ENCODE measurements around the gene NRG2. TPM values are rescaled to one million over a fixed set of nuclear protein-coding genes. Genes with fewer than 3 reads are reported as not detected.

The NRG2 gene
- total RNA-seq, 1 experiment from 2014 or later, result 0.91 TPM

DNA sequence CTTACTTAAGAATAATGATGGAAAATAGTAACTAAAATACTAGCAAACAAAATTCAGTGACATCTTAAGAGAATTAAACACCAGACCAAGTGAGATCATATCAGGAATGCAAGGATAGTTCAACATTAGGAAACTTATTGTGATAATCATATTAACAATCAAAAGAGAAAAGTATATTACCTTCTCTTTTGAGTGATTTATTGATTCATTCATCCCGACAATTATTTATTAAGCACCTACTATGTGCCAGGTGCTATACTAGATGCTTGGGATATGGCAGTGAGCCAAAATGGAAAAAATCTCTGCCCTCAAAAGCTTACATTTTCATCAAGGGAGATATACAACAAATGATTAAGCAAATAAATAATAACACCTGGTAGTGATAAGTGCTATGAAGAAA lies 47.2 kb upstream of the NRG2 start:
- DNase-seq (ENCODE audit: low read depth, low spot score) (no peak), ATAC-seq (no peak)
- no peaks in the 10 kb centered on the region for H3K27me3 ChIP-seq (ENCODE audit: insufficient read depth, low read length)
- ChIA-PET POLR2A (no interaction called here), CTCF (no interaction called here), RAD21 (ENCODE audit: low non-redundant PET in 1 of 2, low total read pairs in 2 of 2, uncharacterized antibody in 2 of 2, unreplicated experiment in 2 of 2) (no interaction called here)
- intact Hi-C loops (cut with micrococcal nuclease), result loop anchor here (2.0 kb wide), 1 partner anchor 17 kb away; no protein-coding TSS in a partner anchor
- H3K4me1 ChIP-seq (ENCODE audit: control insufficient read depth in 1 of 2, insufficient read depth in 2 of 2, low read length in 2 of 2), result no peaks in the 10 kb centered on the region
- no peak overlapping the region for H3K9ac ChIP-seq (ENCODE audit: low read length)
- no peak overlapping the region for H2AFZ ChIP-seq (ENCODE audit: low read depth, low read length, poor library complexity, severe bottlenecking)
- H3K4me3 ChIP-seq (replicated peaks in 1 of 2; ENCODE audit: low read depth in 1 of 2, low read length in 2 of 2), result no peak overlapping the region
- H3K27ac ChIP-seq (ENCODE audit: low read depth, low read length), result no peak overlapping the region
- H3K9me3 ChIP-seq (ENCODE audit: control insufficient read depth in 1 of 2, insufficient read depth in 1 of 2, low read depth in 1 of 2, low read length in 2 of 2), result peaks cover 0 to 13% of the 10 kb centered on the region in 2 experiments; a peak in 1 of 4 replicates
- H3K36me3 ChIP-seq (ENCODE audit: control insufficient read depth in 1 of 2, insufficient read depth in 2 of 2, low read length in 2 of 2), result no peaks in the 10 kb centered on the region
- BruUV-seq (replicated peaks), result no TSS peak
- no peaks in the 10 kb centered on the region for H3K79me2 ChIP-seq (ENCODE audit: insufficient read depth, low read length)
- H3K4me2 ChIP-seq (ENCODE audit: low read length), result no peak overlapping the region
- H4K20me1 ChIP-seq (ENCODE audit: insufficient read depth), result no peaks in the 10 kb centered on the region
- no peaks in the 10 kb centered on the region for H3K9me2 ChIP-seq (ENCODE audit: insufficient read depth)
- TF ChIP-seq, protein P1, sequence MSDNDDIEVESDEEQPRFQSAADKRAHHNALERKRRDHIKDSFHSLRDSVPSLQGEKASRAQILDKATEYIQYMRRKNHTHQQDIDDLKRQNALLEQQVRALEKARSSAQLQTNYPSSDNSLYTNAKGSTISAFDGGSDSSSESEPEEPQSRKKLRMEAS (IDR thresholded peaks at IDR 0.05), result no peak
- TF ChIP-seq, protein P2, sequence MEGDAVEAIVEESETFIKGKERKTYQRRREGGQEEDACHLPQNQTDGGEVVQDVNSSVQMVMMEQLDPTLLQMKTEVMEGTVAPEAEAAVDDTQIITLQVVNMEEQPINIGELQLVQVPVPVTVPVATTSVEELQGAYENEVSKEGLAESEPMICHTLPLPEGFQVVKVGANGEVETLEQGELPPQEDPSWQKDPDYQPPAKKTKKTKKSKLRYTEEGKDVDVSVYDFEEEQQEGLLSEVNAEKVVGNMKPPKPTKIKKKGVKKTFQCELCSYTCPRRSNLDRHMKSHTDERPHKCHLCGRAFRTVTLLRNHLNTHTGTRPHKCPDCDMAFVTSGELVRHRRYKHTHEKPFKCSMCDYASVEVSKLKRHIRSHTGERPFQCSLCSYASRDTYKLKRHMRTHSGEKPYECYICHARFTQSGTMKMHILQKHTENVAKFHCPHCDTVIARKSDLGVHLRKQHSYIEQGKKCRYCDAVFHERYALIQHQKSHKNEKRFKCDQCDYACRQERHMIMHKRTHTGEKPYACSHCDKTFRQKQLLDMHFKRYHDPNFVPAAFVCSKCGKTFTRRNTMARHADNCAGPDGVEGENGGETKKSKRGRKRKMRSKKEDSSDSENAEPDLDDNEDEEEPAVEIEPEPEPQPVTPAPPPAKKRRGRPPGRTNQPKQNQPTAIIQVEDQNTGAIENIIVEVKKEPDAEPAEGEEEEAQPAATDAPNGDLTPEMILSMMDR (IDR thresholded peaks at IDR 0.05 in 2 of 3, conservative IDR thresholded peaks at IDR 0.05 in 1 of 3; ENCODE audit: borderline replicate concordance in 1 of 3, insufficient read depth in 1 of 3, low read depth in 2 of 3, low read length in 2 of 3), result no peak
- TF ChIP-seq ZFX (IDR thresholded peaks at IDR 0.05) (no peak), CBX3 (IDR thresholded peaks at IDR 0.05; ENCODE audit: low read depth) (no peak), RAD21 (IDR thresholded peaks at IDR 0.05; ENCODE audit: low read depth) (no peak), ZNF274 (IDR thresholded peaks at IDR 0.05; ENCODE audit: low read depth, low read length) (no peak), SRF (IDR thresholded peaks at IDR 0.05; ENCODE audit: low read depth) (no peak), CEBPB (IDR thresholded peaks at IDR 0.05; ENCODE audit: low read depth) (no peak), TCF7L2 (IDR thresholded peaks at IDR 0.05; ENCODE audit: borderline replicate concordance, extremely low read depth, insufficient read depth, insufficient read length) (no peak), SP1 (IDR thresholded peaks at IDR 0.05; ENCODE audit: low read depth) (no peak), POLR2A (IDR thresholded peaks at IDR 0.05; ENCODE audit: borderline replicate concordance, extremely low read depth, insufficient read depth, insufficient read length) (no peak), ELF1 (IDR thresholded peaks at IDR 0.05; ENCODE audit: borderline replicate concordance, low read depth) (no peak), POLR2AphosphoS5 (IDR thresholded peaks at IDR 0.05; ENCODE audit: low read depth, low read length) (no peak), EGR1 (IDR thresholded peaks at IDR 0.05; ENCODE audit: low read depth) (no peak), EZH2phosphoT487 (IDR thresholded peaks at IDR 0.05; ENCODE audit: borderline replicate concordance) (no peak), JUND (IDR thresholded peaks at IDR 0.05) (no peak), YY1 (IDR thresholded peaks at IDR 0.05; ENCODE audit: extremely low read depth, insufficient replicate concordance, low read depth, low read length) (no peak)
- TF ChIP-seq, protein P3, sequence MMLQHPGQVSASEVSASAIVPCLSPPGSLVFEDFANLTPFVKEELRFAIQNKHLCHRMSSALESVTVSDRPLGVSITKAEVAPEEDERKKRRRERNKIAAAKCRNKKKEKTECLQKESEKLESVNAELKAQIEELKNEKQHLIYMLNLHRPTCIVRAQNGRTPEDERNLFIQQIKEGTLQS (IDR thresholded peaks at IDR 0.05), result no peak
- TF ChIP-seq, protein P4, sequence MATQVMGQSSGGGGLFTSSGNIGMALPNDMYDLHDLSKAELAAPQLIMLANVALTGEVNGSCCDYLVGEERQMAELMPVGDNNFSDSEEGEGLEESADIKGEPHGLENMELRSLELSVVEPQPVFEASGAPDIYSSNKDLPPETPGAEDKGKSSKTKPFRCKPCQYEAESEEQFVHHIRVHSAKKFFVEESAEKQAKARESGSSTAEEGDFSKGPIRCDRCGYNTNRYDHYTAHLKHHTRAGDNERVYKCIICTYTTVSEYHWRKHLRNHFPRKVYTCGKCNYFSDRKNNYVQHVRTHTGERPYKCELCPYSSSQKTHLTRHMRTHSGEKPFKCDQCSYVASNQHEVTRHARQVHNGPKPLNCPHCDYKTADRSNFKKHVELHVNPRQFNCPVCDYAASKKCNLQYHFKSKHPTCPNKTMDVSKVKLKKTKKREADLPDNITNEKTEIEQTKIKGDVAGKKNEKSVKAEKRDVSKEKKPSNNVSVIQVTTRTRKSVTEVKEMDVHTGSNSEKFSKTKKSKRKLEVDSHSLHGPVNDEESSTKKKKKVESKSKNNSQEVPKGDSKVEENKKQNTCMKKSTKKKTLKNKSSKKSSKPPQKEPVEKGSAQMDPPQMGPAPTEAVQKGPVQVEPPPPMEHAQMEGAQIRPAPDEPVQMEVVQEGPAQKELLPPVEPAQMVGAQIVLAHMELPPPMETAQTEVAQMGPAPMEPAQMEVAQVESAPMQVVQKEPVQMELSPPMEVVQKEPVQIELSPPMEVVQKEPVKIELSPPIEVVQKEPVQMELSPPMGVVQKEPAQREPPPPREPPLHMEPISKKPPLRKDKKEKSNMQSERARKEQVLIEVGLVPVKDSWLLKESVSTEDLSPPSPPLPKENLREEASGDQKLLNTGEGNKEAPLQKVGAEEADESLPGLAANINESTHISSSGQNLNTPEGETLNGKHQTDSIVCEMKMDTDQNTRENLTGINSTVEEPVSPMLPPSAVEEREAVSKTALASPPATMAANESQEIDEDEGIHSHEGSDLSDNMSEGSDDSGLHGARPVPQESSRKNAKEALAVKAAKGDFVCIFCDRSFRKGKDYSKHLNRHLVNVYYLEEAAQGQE (IDR thresholded peaks at IDR 0.05; ENCODE audit: low read depth), result no peak
